ENCODE measurements around the gene COL6A1. TPM values are rescaled to one million over a fixed set of nuclear protein-coding genes. Genes with fewer than 3 reads are reported as not detected.

Gene COL6A1
- total RNA-seq, 1 donor from 2014 or later = 65.5 TPM

GRCh38 chr21:46035809-46036695 is 54.5 kb downstream of the COL6A1 start:
- no peak overlapping the region for H3K4me3 Mint-ChIP-seq (ENCODE audit: unreplicated experiment)
- TF ChIP-seq CTCF (IDR thresholded peaks at IDR 0.05; ENCODE audit: unreplicated experiment) = no peak
- H3K27ac Mint-ChIP-seq (ENCODE audit: unreplicated experiment) = no peak overlapping the region
- H3K36me3 Mint-ChIP-seq (ENCODE audit: low read depth, unreplicated experiment) = no peaks in the 10 kb centered on the region
- H3K9me3 Mint-ChIP-seq (ENCODE audit: unreplicated experiment) = no peaks in the 10 kb centered on the region
- no peaks in the 10 kb centered on the region for H3K4me1 Mint-ChIP-seq (ENCODE audit: unreplicated experiment)
- no peak for DNase-seq (ENCODE audit: low spot score)
- H3K27me3 Mint-ChIP-seq (ENCODE audit: unreplicated experiment) = peaks cover 2% of the 10 kb centered on the region

DNA sequence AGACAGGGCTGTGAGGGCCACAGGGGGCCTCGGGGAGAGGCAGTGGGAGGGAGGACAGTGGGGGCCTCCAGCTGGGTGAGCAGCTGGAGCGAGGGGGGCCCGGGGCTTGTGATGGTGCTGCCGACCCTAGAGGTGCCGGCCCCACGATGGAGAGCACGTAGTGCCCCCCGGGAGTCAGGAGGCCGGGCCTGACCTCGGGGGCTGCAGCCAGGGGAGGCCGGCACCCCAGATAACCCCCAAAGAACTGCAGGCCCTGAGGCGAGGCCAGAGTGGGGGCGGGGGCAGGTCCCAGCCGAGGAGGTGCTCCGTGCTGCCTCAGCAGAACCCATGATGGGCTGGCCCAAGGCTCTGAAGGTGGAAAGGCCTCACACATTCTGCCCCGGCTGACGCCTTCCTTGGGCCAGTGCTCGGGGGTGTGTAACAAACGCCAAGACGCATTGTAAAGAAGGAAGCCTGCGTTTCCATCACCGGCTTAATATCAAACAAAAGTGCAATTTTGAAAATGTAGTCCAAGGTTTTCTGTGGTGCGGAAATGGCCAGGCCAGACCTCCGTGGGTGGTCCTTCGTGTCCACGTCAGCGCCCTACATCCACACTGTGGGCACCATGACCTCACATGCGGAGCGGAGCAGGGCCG is 55.2 kb downstream of the COL6A1 start:
- Mint-ChIP-seq H3K4me1 (ENCODE audit: unreplicated experiment) (no peaks in the 10 kb centered on the region), H3K9me3 (ENCODE audit: unreplicated experiment) (no peaks in the 10 kb centered on the region), H3K27ac (ENCODE audit: unreplicated experiment) (no peak overlapping the region), H3K36me3 (ENCODE audit: low read depth, unreplicated experiment) (no peaks in the 10 kb centered on the region), H3K27me3 (ENCODE audit: unreplicated experiment) (peaks cover 2% of the 10 kb centered on the region), H3K4me3 (ENCODE audit: unreplicated experiment) (no peak overlapping the region)
- no peak for TF ChIP-seq CTCF (IDR thresholded peaks at IDR 0.05; ENCODE audit: unreplicated experiment)
- DNase-seq (ENCODE audit: low spot score) = no peak

DNA sequence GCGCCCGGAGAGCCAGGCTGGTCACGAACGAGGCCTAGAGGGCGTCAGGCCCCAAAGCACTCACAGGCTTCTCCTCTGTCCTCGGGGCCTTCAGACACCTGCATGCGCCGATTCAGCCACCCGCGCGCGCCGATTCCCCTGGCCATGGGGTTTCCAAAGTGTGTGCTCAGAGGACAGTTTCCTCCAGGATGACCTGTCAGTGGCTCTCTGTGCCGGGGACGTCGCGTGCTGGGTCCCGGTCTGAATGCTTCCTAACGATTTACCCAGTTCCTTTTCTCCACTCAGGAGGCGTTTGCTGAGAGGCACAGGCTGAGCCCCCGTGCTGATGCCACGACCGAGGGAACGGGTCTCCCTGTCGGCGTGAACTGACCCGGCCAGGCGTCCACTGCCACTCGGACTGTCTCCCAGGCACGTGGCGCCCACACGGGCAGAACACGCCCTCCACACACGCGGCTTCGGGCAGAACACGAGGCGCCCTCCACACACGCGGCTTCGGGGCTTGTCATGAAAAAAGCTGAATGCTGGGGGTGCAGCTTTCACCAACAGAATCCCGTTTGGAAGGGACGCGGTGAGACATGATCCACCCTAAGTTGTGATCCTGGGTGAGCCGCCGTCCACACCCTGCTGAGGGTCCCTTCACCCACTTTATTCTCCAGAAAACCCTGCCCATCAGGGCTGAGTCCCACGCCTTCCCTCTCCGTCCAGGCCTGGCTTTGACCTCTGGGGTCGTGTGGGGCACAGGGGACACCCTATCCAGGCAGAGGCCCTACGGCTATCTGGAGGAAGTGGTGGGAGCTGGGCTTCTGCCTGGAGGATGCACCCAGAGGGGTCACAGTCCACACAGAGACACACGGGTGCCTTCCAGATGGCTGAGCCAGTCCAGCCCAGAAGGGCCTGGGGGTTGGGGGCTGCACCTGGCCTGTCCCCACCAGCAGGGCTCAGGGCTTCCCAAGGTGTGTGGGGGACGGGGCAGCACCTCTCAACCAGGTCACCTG is 56.1 kb downstream of the COL6A1 start:
- H3K36me3 Mint-ChIP-seq (ENCODE audit: low read depth, unreplicated experiment) = no peaks in the 10 kb centered on the region
- no peak for TF ChIP-seq CTCF (IDR thresholded peaks at IDR 0.05; ENCODE audit: unreplicated experiment)
- H3K4me3 Mint-ChIP-seq (ENCODE audit: unreplicated experiment) = no peak overlapping the region
- H3K9me3 Mint-ChIP-seq (ENCODE audit: unreplicated experiment) = no peaks in the 10 kb centered on the region
- DNase-seq (ENCODE audit: low spot score) = no peak
- H3K4me1 Mint-ChIP-seq (ENCODE audit: unreplicated experiment) = no peaks in the 10 kb centered on the region
- no peak overlapping the region for H3K27ac Mint-ChIP-seq (ENCODE audit: unreplicated experiment)
- H3K27me3 Mint-ChIP-seq (ENCODE audit: unreplicated experiment) = peaks cover 2% of the 10 kb centered on the region

GRCh38 chr21:46038341-46038829 is 56.8 kb downstream of the COL6A1 start:
- Mint-ChIP-seq H3K27ac (ENCODE audit: unreplicated experiment) (no peak overlapping the region), H3K9me3 (ENCODE audit: unreplicated experiment) (no peaks in the 10 kb centered on the region), H3K4me1 (ENCODE audit: unreplicated experiment) (no peaks in the 10 kb centered on the region), H3K4me3 (ENCODE audit: unreplicated experiment) (no peak overlapping the region), H3K36me3 (ENCODE audit: low read depth, unreplicated experiment) (no peaks in the 10 kb centered on the region), H3K27me3 (ENCODE audit: unreplicated experiment) (peaks cover 2% of the 10 kb centered on the region)
- no peak for DNase-seq (ENCODE audit: low spot score)
- no peak for TF ChIP-seq CTCF (IDR thresholded peaks at IDR 0.05; ENCODE audit: unreplicated experiment)

Data from endothelial cell (in vitro differentiated cells).